Activated CD4-positive, CD25-positive, alpha-beta regulatory T cell treated with anti-CD3 and anti-CD28 coated beads, Interleukin-2, amount 50 U/mL, for 72 hours (primary cell): ENCODE data around the gene GALNT7.

Experiments
- DNase-seq: peaks from one replicate; pipeline ENCODE4 v3.0.0; 2021

Gene GALNT7

GRCh38 chr4:173365359-173365996 is 196.9 kb downstream of the GALNT7 start:
- DNase-seq = no peak

- no peak for DNase-seq
These were observed 198.7 kb downstream of the GALNT7 start for GRCh38 chr4:173367285-173367684.

GRCh38 chr4:173367946-173368345 is 199.3 kb downstream of the GALNT7 start:
- DNase-seq = no peak

- peak; percentile 52 for DNase-seq
These were observed 201.5 kb downstream of the GALNT7 start for GRCh38 chr4:173370130-173370476.

GRCh38 chr4:173370477-173371291 is 202.1 kb downstream of the GALNT7 start, which contains the start of gene SAP30:
TSS of gene SAP30 (plus strand) at chr4:173370954. CDS start at chr4:173371183, 229 bp downstream.
- peak; percentile 92 for DNase-seq

- DNase-seq = peak; percentile 53
These were observed 202.9 kb downstream of the GALNT7 start for GRCh38 chr4:173371292-173372192.
